Caco-2 (cell line): ENCODE data around the gene DCTN4. TPM values are rescaled to one million over a fixed set of nuclear protein-coding genes. Genes with fewer than 3 reads are reported as not detected.

ENCODE experiments used
- BruUV-seq: library from RNA; stranded (reverse); fragments of 400-500 nt; replicated peaks from 2 replicates; lab custom pipeline; 2021; lab: Mats Ljungman, UMichigan
- CTCF ChIA-PET: fragments of 300-600 bp; sonication (Branson Sonifier 250); formaldehyde crosslinking; loops from one replicate; lab custom pipeline; 2022; ENCODE audit warnings: antibody characterized with exemption; lab: Charles Lee
- POLR2A ChIA-PET: fragments of 300-600 bp; sonication (Branson Sonifier 250); formaldehyde crosslinking; loops from one replicate; lab custom pipeline; 2022; ENCODE audit warnings: antibody characterized with exemption; lab: Charles Lee
- DNase-seq, 2 experiments: peaks; one replicate each; pipeline versions ENCODE4 v3.0.0 to v3.0.0-alpha.2; 2020 to 2022
- H3K27me3 ChIP-seq: replicated peaks from 2 replicates; pipeline ENCODE4 v1.6.0; 2011; ENCODE audit warnings: low read length; ENCODE audit not compliant: control insufficient read depth, insufficient read depth
- H3K36me3 ChIP-seq: 2 replicates; pipeline ENCODE4 v1.5.1; 2011; ENCODE audit warnings: low read length; ENCODE audit not compliant: control insufficient read depth, insufficient read depth
- H3K4me1 ChIP-seq: fragments of 250-450 bp; sonication (Bioruptor Pico); 2 replicates; pipeline ENCODE4 v1.5.1; 2020; ENCODE audit warnings: mild to moderate bottlenecking
- H3K4me3 ChIP-seq: 2 replicates; pipeline ENCODE4 v1.5.1; 2011; ENCODE audit warnings: low read depth, mild to moderate bottlenecking, control low read depth, low read length
- H3K9me3 ChIP-seq: fragments of 250-450 bp; sonication (Bioruptor Pico); 2 replicates; pipeline ENCODE4 v1.5.1; 2020; ENCODE audit warnings: mild to moderate bottlenecking, moderate library complexity
- H3K27ac Mint-ChIP-seq: one replicate; pipeline ENCODE4 v1.8.0; 2022; ENCODE audit warnings: mixed read lengths; ENCODE audit not compliant: unreplicated experiment
- H3K27me3 Mint-ChIP-seq: one replicate; pipeline ENCODE4 v1.8.0; 2022; ENCODE audit warnings: mixed read lengths; ENCODE audit not compliant: insufficient read depth, unreplicated experiment
- H3K36me3 Mint-ChIP-seq: one replicate; pipeline ENCODE4 v1.8.0; 2022; ENCODE audit warnings: mild to moderate bottlenecking, mixed read lengths; ENCODE audit not compliant: insufficient read depth, unreplicated experiment
- H3K4me1 Mint-ChIP-seq: one replicate; pipeline ENCODE4 v1.8.0; 2022; ENCODE audit warnings: low read depth, mixed read lengths; ENCODE audit not compliant: unreplicated experiment
- H3K4me3 Mint-ChIP-seq: one replicate; pipeline ENCODE4 v1.8.0; 2022; ENCODE audit warnings: mild to moderate bottlenecking, moderate library complexity, mixed read lengths; ENCODE audit not compliant: unreplicated experiment
- H3K9me3 Mint-ChIP-seq: one replicate; pipeline ENCODE4 v1.8.0; 2022; ENCODE audit warnings: mixed read lengths; ENCODE audit not compliant: unreplicated experiment
- intact Hi-C: fragments of 100-400 bp; cut with micrococcal nuclease; formaldehyde crosslinking; loops from one replicate; pipeline ENCODE4 v1.10.0; 2022; ENCODE audit not compliant: unreplicated experiment
- total RNA-seq: library from RNA; stranded (reverse); gene quantifications from 2 replicates; pipeline ENCODE4 v1.2.3, GENCODE V29; 2022
- TF ChIP-seq, protein P1 (sequence below), 2 experiments: fragments of 200-600 bp in 1 of 2; IDR thresholded peaks; 1 replicate in 1 of 2; 2 replicates in 1 of 2; pipeline versions ENCODE4 v1.5.1 to v1.8.0; 2011 to 2022; ENCODE audit warnings: antibody characterized with exemption in 1 of 2, control low read depth in 1 of 2, inconsistent platforms in 1 of 2, low read depth in 1 of 2, low read length in 1 of 2, mild to moderate bottlenecking in 1 of 2, moderate library complexity in 1 of 2; ENCODE audit not compliant: insufficient read depth in 1 of 2, severe bottlenecking in 1 of 2, unreplicated experiment in 1 of 2

DCTN4 gene
- total RNA-seq, 1 experiment from 2014 or later: 62.2 TPM

DNA sequence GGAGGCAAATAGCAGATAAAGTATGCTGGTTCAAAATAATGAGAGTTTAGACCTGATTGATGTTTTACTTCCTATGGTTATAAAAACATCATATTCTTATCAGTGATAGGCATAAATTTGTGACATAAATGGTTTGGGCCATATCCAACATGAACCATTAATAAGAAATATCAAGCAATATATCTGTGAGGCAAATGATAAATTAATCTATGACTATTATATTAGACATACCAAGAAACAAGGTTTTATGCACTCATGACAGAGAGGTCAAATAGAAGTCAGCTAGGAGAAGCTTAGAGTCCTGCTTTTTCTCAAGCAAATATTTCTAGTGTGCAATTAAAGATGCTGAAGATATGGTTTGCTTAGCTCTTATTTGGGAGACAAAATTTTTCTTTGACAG, 30.2 kb upstream of the DCTN4 start:
- ChIA-PET POLR2A (no interaction called here), CTCF (interaction anchor here (1.2 kb wide), 1 partner anchor 58 kb away, joined by 3 read pairs; the partner anchor contains the start of gene IRGM)
- no peak for DNase-seq
- no peaks in the 10 kb centered on the region for H3K27me3 Mint-ChIP-seq
- no peak overlapping the region for H3K4me3 Mint-ChIP-seq
- no peak overlapping the region for H3K4me3 ChIP-seq
- H3K27ac Mint-ChIP-seq: no peak overlapping the region
- no peaks in the 10 kb centered on the region for H3K36me3 ChIP-seq
- no peaks in the 10 kb centered on the region for H3K27me3 ChIP-seq
- peaks cover 7% of the 10 kb centered on the region for H3K36me3 Mint-ChIP-seq
- TF ChIP-seq, protein P1, sequence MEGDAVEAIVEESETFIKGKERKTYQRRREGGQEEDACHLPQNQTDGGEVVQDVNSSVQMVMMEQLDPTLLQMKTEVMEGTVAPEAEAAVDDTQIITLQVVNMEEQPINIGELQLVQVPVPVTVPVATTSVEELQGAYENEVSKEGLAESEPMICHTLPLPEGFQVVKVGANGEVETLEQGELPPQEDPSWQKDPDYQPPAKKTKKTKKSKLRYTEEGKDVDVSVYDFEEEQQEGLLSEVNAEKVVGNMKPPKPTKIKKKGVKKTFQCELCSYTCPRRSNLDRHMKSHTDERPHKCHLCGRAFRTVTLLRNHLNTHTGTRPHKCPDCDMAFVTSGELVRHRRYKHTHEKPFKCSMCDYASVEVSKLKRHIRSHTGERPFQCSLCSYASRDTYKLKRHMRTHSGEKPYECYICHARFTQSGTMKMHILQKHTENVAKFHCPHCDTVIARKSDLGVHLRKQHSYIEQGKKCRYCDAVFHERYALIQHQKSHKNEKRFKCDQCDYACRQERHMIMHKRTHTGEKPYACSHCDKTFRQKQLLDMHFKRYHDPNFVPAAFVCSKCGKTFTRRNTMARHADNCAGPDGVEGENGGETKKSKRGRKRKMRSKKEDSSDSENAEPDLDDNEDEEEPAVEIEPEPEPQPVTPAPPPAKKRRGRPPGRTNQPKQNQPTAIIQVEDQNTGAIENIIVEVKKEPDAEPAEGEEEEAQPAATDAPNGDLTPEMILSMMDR (IDR thresholded peaks at IDR 0.05; ENCODE audit: insufficient read depth in 1 of 2, low read depth in 1 of 2, low read length in 1 of 2, severe bottlenecking in 1 of 2, unreplicated experiment in 1 of 2): no peak
- intact Hi-C loops: no loop called here
- peaks cover 10% of the 10 kb centered on the region for H3K9me3 Mint-ChIP-seq
- no peaks in the 10 kb centered on the region for H3K4me1 Mint-ChIP-seq
- H3K4me1 ChIP-seq: peaks cover 7% of the 10 kb centered on the region
- H3K9me3 ChIP-seq: no peaks in the 10 kb centered on the region
- no TSS peak for BruUV-seq

DNA sequence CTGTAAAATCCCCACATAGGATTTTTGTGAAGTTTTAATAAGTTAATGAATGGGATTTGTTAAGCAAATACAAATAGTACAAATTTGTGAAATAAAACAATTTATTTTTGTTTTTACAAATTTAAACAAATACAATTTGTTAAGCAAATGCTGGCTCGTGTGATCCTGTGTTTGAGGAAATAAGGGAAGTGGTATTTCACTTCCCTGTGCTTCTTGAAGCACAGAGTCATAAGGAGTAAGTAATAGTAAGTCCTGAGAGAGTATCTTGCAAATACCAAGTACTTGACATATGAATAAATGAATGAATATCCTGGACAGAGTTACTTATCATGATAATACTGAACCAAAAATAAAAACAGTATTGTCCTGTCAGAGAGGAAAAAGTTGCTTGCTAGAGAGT, 28.8 kb upstream of the DCTN4 start:
- DNase-seq: no peak
- intact Hi-C loops: no loop called here
- ChIA-PET CTCF (no interaction called here), POLR2A (no interaction called here)
- no TSS peak for BruUV-seq
- Histone ChIP-seq H3K27me3 (no peaks in the 10 kb centered on the region), H3K4me1 (peaks cover 18% of the 10 kb centered on the region), H3K9me3 (no peaks in the 10 kb centered on the region), H3K4me3 (no peak overlapping the region), H3K36me3 (no peaks in the 10 kb centered on the region)
- no peaks in the 10 kb centered on the region for H3K27me3 Mint-ChIP-seq
- H3K27ac Mint-ChIP-seq: no peak overlapping the region
- H3K4me1 Mint-ChIP-seq: peaks cover 9% of the 10 kb centered on the region
- TF ChIP-seq, protein P1 (IDR thresholded peaks at IDR 0.05; ENCODE audit: insufficient read depth in 1 of 2, low read depth in 1 of 2, low read length in 1 of 2, severe bottlenecking in 1 of 2, unreplicated experiment in 1 of 2): no peak
- H3K36me3 Mint-ChIP-seq: peaks cover 9% of the 10 kb centered on the region
- H3K9me3 Mint-ChIP-seq: peaks cover 10% of the 10 kb centered on the region
- no peak overlapping the region for H3K4me3 Mint-ChIP-seq

DNA sequence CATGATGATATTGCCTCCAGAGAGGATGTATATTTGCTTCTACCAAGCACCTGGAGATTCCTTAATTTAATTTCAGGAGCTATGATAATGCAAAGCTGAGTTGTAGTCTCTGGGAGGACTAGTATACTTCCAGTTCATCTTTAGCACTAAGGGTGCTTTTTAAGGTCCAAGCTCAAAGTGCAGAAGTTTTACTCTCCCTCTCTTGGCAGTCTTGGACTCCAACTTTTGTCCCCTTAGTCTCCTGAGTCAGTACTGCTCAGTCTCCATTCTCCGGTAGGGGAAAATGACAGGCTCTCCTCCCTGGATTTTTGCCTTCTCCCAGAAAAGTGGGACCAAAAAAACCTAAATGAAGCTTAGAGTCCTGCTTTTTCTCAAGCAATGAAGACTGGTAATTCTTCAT, 28.1 kb upstream of the DCTN4 start:
- no peaks in the 10 kb centered on the region for H3K36me3 ChIP-seq
- no peaks in the 10 kb centered on the region for H3K27me3 ChIP-seq
- Mint-ChIP-seq H3K27ac (no peak overlapping the region), H3K4me3 (no peak overlapping the region), H3K9me3 (peaks cover 10% of the 10 kb centered on the region), H3K27me3 (no peaks in the 10 kb centered on the region), H3K36me3 (peaks cover 9% of the 10 kb centered on the region), H3K4me1 (peaks cover 17% of the 10 kb centered on the region)
- no peak overlapping the region for H3K4me3 ChIP-seq
- H3K4me1 ChIP-seq: peaks cover 26% of the 10 kb centered on the region
- DNase-seq: no peak
- TF ChIP-seq, protein P1 (IDR thresholded peaks at IDR 0.05; ENCODE audit: insufficient read depth in 1 of 2, low read depth in 1 of 2, low read length in 1 of 2, severe bottlenecking in 1 of 2, unreplicated experiment in 1 of 2): no peak
- BruUV-seq: no TSS peak
- no peaks in the 10 kb centered on the region for H3K9me3 ChIP-seq
- ChIA-PET CTCF (no interaction called here), POLR2A (no interaction called here)
- intact Hi-C loops: no loop called here
